ENCODE measurements around the gene NDN. TPM values are rescaled to one million over a fixed set of nuclear protein-coding genes. Genes with fewer than 3 reads are reported as not detected.

NDN gene, protein sequence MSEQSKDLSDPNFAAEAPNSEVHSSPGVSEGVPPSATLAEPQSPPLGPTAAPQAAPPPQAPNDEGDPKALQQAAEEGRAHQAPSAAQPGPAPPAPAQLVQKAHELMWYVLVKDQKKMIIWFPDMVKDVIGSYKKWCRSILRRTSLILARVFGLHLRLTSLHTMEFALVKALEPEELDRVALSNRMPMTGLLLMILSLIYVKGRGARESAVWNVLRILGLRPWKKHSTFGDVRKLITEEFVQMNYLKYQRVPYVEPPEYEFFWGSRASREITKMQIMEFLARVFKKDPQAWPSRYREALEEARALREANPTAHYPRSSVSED
- total RNA-seq = 145 TPM

DNA sequence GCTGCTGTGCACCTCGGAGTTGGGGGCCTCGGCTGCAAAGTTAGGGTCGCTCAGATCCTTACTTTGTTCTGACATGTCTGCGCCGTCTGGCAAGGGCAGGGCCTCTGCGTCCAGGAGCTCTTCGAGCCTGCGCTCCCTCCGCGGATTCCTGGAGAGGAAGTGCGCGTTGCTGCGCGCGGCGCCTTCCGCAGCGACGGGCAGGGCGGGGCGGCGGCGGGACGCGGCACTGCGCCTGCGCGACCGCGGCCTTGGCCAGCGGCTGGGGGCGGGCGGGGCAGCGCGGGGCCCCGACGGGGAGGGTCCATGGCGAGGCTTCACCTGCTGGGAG lies at the start of gene NDN:
Gene NDN (minus strand): TSS at position 163 of the 328 bp plus-strand sequence. CDS start 88 bp downstream, at position 75.

DNA sequence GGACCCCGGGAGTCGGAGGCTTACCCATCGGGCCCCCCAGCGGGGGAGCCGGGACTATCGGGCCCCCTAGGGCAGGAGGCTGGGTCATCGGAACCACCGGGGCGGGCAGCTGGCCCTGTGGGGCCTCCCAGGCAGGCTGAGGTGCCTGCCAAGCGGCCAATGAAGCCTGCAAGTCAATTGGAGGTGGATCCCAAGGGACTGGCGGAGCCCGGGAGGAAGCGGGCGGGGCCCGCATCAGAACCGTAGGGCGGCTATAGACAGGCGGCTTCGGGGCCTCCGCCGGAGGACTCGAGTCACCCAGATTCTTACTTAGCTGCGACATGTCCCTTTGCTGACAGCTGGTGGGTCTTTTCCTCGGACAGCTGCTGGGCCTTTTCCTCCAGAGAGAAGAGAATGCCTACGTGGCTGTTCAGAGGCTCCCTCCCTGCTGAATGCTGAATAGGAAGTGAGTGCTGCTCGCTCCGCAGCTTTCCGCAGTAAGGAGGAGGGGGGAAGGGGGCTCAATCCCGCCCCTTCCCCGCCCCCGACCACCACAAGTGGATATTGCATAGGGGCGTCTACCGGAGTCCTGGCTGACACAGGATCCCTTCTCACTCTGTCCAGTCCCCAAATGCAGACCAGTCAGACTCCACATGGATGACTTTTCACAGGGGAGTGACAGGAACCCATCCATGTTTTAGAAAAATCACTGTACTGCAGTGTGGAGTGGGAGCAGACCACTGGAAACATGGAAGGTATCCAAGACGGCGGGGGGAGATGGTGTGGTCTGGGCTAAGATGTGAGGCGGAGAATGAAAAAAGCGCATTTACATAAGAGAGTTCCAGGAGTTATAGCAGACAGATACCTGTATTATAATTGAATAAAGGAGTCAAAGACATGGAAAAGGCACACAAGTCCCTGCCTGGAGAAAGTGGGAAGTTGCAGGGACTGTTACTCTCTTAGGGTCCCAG lies 39.4 kb downstream of the NDN start, which contains the start of gene MAGEL2:
Gene MAGEL2 (minus strand): TSS at position 447 of the 950 bp plus-strand sequence. CDS start 125 bp downstream, at position 322.

Other genes with a start within 250 kb of the NDN start
- gene GOLGA6L2, start 240.1 kb downstream of the NDN start, total RNA-seq = not detected
- gene MKRN3, start 121.6 kb downstream of the NDN start, total RNA-seq = 34.4 TPM
- gene MAGEL2, start 39.4 kb downstream of the NDN start, total RNA-seq = 6.7 TPM

Measured in camera-type eye (tissue), 1 donor.